Large intestine (tissue), 3 donors: ENCODE results near the gene RGS8. TPM values are rescaled to one million over a fixed set of nuclear protein-coding genes. Genes with fewer than 3 reads are reported as not detected.

ENCODE experiments used
- DNase-seq, 2 donors: peaks; one replicate each; pipeline versions ENCODE4 v3.0.0 to v3.0.0-alpha.2; 2013
- H3K27ac ChIP-seq: one replicate; pipeline ENCODE4 v1.5.1; 2013; ENCODE audit warnings: low read length
- H3K27me3 ChIP-seq: 2 replicates; pipeline ENCODE4 v1.6.1; 2013; ENCODE audit warnings: low read length; ENCODE audit not compliant: control insufficient read depth, insufficient read depth
- H3K36me3 ChIP-seq: 2 replicates; pipeline ENCODE4 v1.6.1; 2013; ENCODE audit warnings: low read length; ENCODE audit not compliant: control insufficient read depth, insufficient read depth
- H3K4me1 ChIP-seq: one replicate; pipeline ENCODE4 v1.6.1; 2013; ENCODE audit warnings: low read length; ENCODE audit not compliant: control insufficient read depth, insufficient read depth
- H3K4me3 ChIP-seq: one replicate; pipeline ENCODE4 v1.5.1; 2013; ENCODE audit warnings: low read length
- H3K9me3 ChIP-seq: one replicate; pipeline ENCODE4 v1.6.1; 2013; ENCODE audit warnings: mild to moderate bottlenecking, low read depth, low read length, moderate library complexity; ENCODE audit not compliant: control insufficient read depth
- WGBS: methylation state at CpG from one replicate; pipeline ENCODE4 v1.1.5; 2013; ENCODE audit warnings: low lambda C conversion rate; ENCODE audit not compliant: insufficient coverage; 5-methylcytosine and 5-hydroxymethylcytosine counted together
- polyA plus RNA-seq: library from polyadenylated mRNA; unstranded; fragments of 120-200 nt; gene quantifications from one replicate; pipeline ENCODE4 v1.2.1, GENCODE V29; 2013

Gene RGS8
- polyA plus RNA-seq, 1 donor: 0.19 TPM

DNA sequence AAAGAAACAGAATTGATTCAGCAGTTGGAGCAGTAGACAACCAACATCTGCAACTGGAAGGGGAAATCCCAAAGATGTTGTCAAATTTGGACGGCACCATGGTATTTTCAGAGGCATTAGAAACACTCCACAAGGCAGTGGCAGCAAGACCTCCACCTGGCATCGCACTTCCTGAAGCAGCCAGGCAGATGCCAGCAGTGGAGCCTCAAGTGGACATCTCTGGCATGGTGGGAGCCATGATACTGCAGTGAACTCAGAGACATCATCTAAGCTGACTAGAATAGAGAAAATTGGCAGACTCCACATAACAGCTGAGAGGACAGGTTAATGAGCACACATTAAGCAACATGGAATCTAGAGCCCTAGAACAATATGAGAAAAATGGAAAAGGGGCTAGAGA lies 33.9 kb upstream of the RGS8 start:
- Histone ChIP-seq H3K4me3 (no peak overlapping the region), H3K4me1 (no peaks in the 10 kb centered on the region), H3K27me3 (no peaks in the 10 kb centered on the region), H3K9me3 (no peaks in the 10 kb centered on the region), H3K36me3 (no peaks in the 10 kb centered on the region), H3K27ac (no peak overlapping the region)
- no peak for DNase-seq
- WGBS: no CpG with 5 or more reads among the region's 2 CpGs

DNA sequence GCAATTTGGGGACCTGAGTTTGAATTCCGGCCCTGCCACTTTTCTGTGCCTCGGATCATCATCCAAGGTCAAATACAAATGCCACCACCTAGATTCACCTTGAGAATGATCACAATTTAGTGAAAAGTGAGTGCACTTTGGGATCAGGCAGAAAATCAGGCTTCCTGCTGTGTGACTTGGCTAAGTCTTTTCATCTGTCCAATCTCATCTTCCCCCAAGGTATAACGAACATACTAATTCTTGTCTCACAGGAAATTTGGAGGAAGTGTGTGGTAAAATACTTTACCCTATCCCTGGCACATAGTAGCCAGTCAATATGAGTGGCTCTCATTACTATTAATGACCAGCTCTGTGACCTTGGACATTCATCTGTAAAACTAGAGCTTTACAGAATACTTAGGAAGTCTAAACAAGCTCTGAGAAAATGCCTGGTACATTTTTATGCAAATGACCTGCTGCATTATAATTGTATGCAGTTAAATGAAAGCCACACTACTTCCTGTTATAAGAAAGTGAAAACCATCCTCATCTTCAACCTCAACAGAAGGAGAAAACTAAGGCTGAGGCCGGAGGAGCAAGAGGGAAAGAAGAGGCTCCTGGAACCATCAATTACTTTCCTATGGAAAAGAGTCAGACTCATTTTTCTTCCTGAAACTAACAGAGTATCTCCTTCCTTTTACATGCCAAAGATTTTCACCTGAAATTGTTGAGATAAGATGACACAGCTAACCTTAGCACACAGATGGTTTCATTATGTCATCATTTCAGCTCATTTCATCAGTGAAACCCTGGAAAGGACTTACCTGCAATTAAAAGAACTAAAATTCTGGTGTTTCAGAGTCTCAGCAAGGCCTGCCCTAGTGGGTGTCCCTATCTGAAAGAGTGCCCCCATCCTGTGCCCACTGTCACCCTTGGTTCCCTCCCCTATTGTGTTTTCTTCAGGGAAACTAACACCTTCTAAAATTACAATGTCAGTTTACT lies 32.6 kb upstream of the RGS8 start:
- no peak for DNase-seq
- WGBS: 40% methylated on average over 1 of the region's 4 CpGs
- no peaks in the 10 kb centered on the region for H3K27me3 ChIP-seq
- no peaks in the 10 kb centered on the region for H3K4me1 ChIP-seq
- H3K9me3 ChIP-seq: no peaks in the 10 kb centered on the region
- H3K36me3 ChIP-seq: no peaks in the 10 kb centered on the region
- no peak overlapping the region for H3K27ac ChIP-seq
- no peak overlapping the region for H3K4me3 ChIP-seq

DNA sequence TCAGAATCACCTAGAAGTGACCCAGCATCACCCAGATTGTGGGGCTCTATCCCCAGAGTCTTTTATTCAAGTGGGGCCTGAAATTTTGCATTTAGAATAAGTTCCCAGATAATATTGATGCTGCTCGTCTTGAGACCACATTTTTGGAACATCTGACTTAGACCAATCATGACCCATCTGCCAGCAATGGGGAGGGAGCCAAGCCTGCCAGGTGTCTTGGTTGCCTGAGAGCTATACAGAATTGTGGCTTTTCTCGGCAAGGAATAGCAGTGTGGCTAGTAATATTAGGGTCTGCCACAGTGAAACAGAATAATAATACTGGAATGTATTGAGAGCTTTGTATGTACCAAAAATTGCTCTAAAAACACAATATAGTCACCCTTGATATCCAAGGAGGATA lies 31.1 kb upstream of the RGS8 start:
- Histone ChIP-seq H3K4me1 (no peaks in the 10 kb centered on the region), H3K27me3 (no peaks in the 10 kb centered on the region), H3K9me3 (no peaks in the 10 kb centered on the region), H3K27ac (no peak overlapping the region), H3K36me3 (no peaks in the 10 kb centered on the region), H3K4me3 (no peak overlapping the region)
- 56% methylated on average over 1 of the region's 2 CpGs for WGBS
- DNase-seq: no peak

DNA sequence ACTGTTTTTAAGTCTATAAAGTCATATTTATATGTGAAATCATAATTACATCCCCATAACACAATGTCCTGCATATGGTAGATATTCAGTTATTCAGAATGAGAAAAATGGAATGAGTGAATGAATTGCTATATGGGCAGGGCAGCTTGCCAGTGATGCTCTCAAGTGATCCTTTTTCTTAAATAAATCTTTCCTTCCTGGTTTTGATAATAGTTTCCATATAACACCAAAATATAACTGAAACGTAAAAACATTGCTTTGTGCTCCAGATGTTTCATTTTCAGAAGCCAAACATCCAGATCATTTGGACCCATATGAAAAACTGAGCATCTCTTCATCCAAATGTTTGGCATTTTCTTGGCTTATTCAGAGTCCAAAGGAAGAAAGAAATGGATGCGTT lies 30.2 kb upstream of the RGS8 start:
- no peaks in the 10 kb centered on the region for H3K36me3 ChIP-seq
- H3K27ac ChIP-seq: no peak overlapping the region
- 100% methylated on average over 1 of the region's 2 CpGs for WGBS
- no peak for DNase-seq
- no peak overlapping the region for H3K4me3 ChIP-seq
- no peaks in the 10 kb centered on the region for H3K27me3 ChIP-seq
- H3K9me3 ChIP-seq: no peaks in the 10 kb centered on the region
- no peaks in the 10 kb centered on the region for H3K4me1 ChIP-seq

DNA sequence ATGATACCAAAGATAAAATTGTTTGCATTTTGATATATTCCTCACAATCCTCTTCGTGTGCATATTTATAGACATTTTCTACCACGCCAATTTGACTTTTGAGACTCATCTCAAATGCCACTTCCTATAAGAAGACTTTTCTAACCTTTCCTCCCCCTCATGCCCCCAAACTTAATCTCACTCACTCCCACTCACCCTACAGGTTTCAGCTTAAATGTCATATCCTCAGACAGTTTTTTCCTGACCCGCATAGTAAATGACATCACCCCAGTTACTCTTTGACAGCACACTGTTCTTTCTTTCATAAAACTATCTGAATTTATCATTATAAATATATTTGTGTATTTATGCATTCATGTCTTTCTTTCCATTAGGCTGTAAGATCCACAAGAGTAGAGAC lies 29.6 kb upstream of the RGS8 start:
- H3K36me3 ChIP-seq: no peaks in the 10 kb centered on the region

DNA sequence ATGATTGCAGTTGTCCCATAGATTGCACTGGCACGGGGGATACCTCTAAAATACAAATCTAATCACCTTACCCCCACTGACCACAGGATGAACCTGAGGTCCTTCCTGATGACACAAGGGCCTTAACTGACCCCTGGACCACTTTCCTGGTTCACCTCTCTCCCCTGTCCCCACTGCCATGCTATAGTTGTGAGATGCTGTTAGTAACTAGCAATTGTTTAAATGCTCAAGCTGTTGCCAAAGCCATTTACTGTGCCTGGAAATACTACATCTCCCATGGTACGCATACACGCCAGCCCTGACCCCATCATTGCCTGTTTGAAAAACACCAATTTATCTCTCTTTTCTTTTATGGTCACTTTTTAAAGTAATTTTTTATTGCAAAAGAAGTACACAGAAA lies 29.1 kb upstream of the RGS8 start:
- H3K4me1 ChIP-seq: no peaks in the 10 kb centered on the region
- no peaks in the 10 kb centered on the region for H3K27me3 ChIP-seq
- H3K4me3 ChIP-seq: no peak overlapping the region
- no peaks in the 10 kb centered on the region for H3K36me3 ChIP-seq
- WGBS: no CpG with 5 or more reads among the region's 3 CpGs
- DNase-seq: no peak
- no peaks in the 10 kb centered on the region for H3K9me3 ChIP-seq
- no peak overlapping the region for H3K27ac ChIP-seq

More for the DNA sequence above, 29.6 kb upstream of the RGS8 start:
- Histone ChIP-seq H3K4me3 (no peak overlapping the region), H3K4me1 (no peaks in the 10 kb centered on the region), H3K9me3 (no peaks in the 10 kb centered on the region), H3K27me3 (no peaks in the 10 kb centered on the region), H3K27ac (no peak overlapping the region)
- 67% methylated on average over 2 of the region's 3 CpGs for WGBS
- no peak for DNase-seq

DNA sequence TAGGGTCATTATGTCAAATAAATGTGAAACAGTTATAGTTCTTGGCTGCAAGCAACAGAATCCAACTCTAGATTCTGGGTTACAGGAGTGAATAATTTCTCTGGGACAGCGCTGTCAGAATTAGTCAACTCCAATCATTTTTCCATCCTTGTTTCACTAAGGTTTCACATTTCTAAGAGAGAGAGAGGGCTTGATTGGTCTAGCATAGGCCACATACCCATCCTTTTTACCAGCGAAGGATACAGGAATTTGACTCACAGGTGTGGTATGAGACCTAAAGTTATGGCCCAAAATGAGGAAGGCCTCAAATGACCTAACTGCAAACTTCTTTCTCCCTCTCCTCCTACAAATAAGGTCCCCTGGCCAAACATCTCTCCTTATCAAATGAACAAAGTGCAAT lies 25.5 kb upstream of the RGS8 start:
- Histone ChIP-seq H3K4me3 (no peak overlapping the region), H3K27ac (no peak overlapping the region), H3K36me3 (no peaks in the 10 kb centered on the region), H3K4me1 (no peaks in the 10 kb centered on the region), H3K9me3 (no peaks in the 10 kb centered on the region), H3K27me3 (no peaks in the 10 kb centered on the region)
- DNase-seq: no peak
- WGBS: no CpG with 5 or more reads among the region's 2 CpGs

DNA sequence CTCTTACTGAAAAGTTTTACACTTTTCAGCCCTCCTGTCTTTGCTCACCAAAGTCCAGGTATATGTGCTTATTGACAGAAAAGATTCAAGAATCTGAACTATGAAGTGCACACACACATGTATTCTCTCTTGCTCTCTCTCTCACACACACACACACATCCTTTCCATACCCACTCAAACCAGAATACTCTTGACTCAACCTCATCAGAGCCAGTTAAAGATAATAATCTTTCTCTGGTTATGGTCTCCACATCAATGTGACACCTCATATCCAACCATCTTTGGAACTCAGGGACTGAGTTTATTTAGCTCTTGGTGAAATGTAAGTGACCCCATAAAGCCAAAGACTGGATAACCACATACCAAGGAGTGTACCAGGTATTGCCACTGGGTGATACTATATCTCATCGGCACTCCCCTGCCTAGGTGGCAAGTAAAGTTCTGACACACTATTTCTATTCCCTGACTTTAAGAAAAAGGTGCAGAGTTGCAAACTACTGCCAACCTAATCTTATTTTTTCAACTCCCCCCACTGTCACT lies 24.9 kb upstream of the RGS8 start:
- no peaks in the 10 kb centered on the region for H3K9me3 ChIP-seq
- H3K27me3 ChIP-seq: no peaks in the 10 kb centered on the region
- H3K4me1 ChIP-seq: no peaks in the 10 kb centered on the region
- H3K4me3 ChIP-seq: no peak overlapping the region
- no peak for DNase-seq
- H3K27ac ChIP-seq: no peak overlapping the region
- WGBS: no CpG with 5 or more reads among the region's 1 CpG
- H3K36me3 ChIP-seq: no peaks in the 10 kb centered on the region

DNA sequence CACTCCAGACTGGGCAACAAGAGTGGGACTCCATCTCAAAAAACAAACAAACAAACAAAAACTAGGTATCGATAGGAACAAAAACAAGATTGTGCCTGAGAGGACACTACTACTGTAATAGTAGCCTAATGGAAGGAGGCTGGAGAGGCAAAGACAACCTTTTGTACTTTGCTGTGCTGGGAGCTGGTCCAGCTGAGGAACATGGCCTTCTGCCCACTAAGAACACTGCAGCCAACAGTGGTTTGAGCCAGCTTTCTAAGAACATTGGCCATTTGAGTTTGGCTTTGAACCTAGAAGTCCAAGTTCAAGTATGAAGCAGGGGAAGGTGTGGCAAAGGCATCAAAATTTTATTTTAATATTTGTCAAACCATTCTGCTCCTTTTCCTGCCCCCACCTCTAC lies 22.7 kb upstream of the RGS8 start:
- Histone ChIP-seq H3K4me3 (no peak overlapping the region), H3K4me1 (no peaks in the 10 kb centered on the region), H3K9me3 (no peaks in the 10 kb centered on the region), H3K27me3 (no peaks in the 10 kb centered on the region), H3K27ac (no peak overlapping the region), H3K36me3 (no peaks in the 10 kb centered on the region)
- DNase-seq: no peak
- 100% methylated on average over 1 of the region's 1 CpG for WGBS

DNA sequence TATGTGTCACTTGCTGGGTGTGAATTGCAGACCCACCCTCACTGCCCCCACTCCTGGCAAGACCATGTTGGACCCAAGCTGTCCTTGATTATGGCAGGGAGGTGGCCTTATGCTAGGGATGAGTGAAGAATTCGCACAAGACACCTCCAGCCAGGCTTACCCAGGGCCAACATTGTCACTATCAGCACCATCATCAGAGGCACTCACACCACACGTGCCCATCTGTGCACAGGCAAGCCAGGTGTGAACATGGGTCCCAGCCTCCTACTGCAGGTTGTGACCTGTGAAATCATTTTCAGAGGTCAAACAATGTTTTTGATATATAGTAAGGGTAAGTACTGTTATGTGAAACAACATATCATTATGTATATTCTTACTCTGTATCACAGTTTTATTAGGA lies 20.3 kb upstream of the RGS8 start:
- H3K27me3 ChIP-seq: peaks cover 3% of the 10 kb centered on the region
- H3K27ac ChIP-seq: no peak overlapping the region
- DNase-seq: no peak
- no peaks in the 10 kb centered on the region for H3K36me3 ChIP-seq
- whole genome bisulfite sequencing: no CpG with 5 or more reads among the region's 2 CpGs
- no peaks in the 10 kb centered on the region for H3K9me3 ChIP-seq
- no peak overlapping the region for H3K4me3 ChIP-seq
- H3K4me1 ChIP-seq: no peaks in the 10 kb centered on the region

DNA sequence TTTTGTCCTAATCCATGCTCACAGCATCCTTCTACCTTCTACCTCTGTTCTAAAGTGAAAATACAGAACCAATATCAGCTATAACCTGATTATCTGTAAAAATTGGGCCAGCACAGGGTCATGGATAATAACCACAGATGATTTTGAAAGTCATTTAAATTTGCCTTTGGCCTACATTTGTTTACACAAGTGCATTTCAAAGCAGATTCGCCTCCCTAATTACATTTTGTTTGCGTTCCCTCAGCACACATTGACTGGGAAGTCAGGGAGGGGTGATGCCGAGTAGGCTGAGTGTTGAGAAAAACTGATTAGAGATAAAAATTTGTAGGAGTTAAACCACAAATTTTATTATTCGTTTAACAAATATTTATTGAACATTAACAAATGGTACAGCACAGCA lies 19.2 kb upstream of the RGS8 start:
- no peaks in the 10 kb centered on the region for H3K9me3 ChIP-seq

More for the DNA sequence above, 19.2 kb upstream of the RGS8 start:
- Histone ChIP-seq H3K36me3 (no peaks in the 10 kb centered on the region), H3K4me3 (no peak overlapping the region), H3K27ac (no peak overlapping the region), H3K4me1 (no peaks in the 10 kb centered on the region), H3K27me3 (peaks cover 3% of the 10 kb centered on the region)
- DNase-seq: no peak
- WGBS: no CpG with 5 or more reads among the region's 4 CpGs
